H9 (cell line): ENCODE results near the gene PCDHGB7. TPM values are rescaled to one million over a fixed set of nuclear protein-coding genes. Genes with fewer than 3 reads are reported as not detected.

ENCODE experiments used
- DNase-seq: peaks from one replicate; pipeline ENCODE4 v3.0.0-alpha.2; 2017
- H2AFZ ChIP-seq: one replicate; pipeline ENCODE4 v1.6.1; 2013; ENCODE audit warnings: mild to moderate bottlenecking, low read length, control low read depth, moderate library complexity
- H2AK5ac ChIP-seq: 2 replicates; pipeline ENCODE4 v1.6.1; 2013; ENCODE audit warnings: low read length, control low read depth, mixed read lengths; ENCODE audit not compliant: insufficient read length
- H2BK120ac ChIP-seq: one replicate; pipeline ENCODE4 v1.6.1; 2013; ENCODE audit warnings: low read depth, mild to moderate bottlenecking, low read length, control low read depth, inconsistent platforms; ENCODE audit not compliant: poor library complexity, severe bottlenecking
- H2BK12ac ChIP-seq: 2 replicates; pipeline ENCODE4 v1.6.1; 2013; ENCODE audit warnings: low read length, control low read depth, mixed read lengths, low read depth; ENCODE audit not compliant: insufficient read length
- H2BK15ac ChIP-seq: 2 replicates; pipeline ENCODE4 v1.6.1; 2013; ENCODE audit warnings: low read depth, low read length, control low read depth
- H2BK20ac ChIP-seq: one replicate; pipeline ENCODE4 v1.6.1; 2013; ENCODE audit warnings: low read depth, mild to moderate bottlenecking, low read length, control low read depth, inconsistent platforms; ENCODE audit not compliant: poor library complexity, severe bottlenecking
- H2BK5ac ChIP-seq: 2 replicates; pipeline ENCODE4 v1.6.1; 2013; ENCODE audit warnings: low read length, control low read depth, mixed read lengths; ENCODE audit not compliant: insufficient read length
- H3K14ac ChIP-seq: 2 replicates; pipeline ENCODE4 v1.6.1; 2013; ENCODE audit warnings: low read length, control low read depth; ENCODE audit not compliant: insufficient read depth
- H3K18ac ChIP-seq: 2 replicates; pipeline ENCODE4 v1.6.1; 2013; ENCODE audit warnings: low read depth, mild to moderate bottlenecking, mixed read lengths, low read length, control low read depth; ENCODE audit not compliant: insufficient read length
- H3K23ac ChIP-seq: 2 replicates; pipeline ENCODE4 v1.6.1; 2013; ENCODE audit warnings: low read length, control low read depth, mixed read lengths, low read depth; ENCODE audit not compliant: insufficient read length
- H3K23me2 ChIP-seq: 2 replicates; pipeline ENCODE4 v1.6.1; 2013; ENCODE audit warnings: low read depth, mild to moderate bottlenecking, mixed read lengths, low read length, control low read depth; ENCODE audit not compliant: insufficient read length, poor library complexity, severe bottlenecking
- H3K27ac ChIP-seq: 2 replicates; pipeline ENCODE4 v1.5.1; 2013; ENCODE audit warnings: low read length, control low read depth, mixed read lengths, low read depth; ENCODE audit not compliant: insufficient read length
- H3K27me3 ChIP-seq: 2 replicates; pipeline ENCODE4 v1.6.1; 2013; ENCODE audit warnings: low read length, control low read depth, inconsistent platforms; ENCODE audit not compliant: insufficient read depth
- H3K4ac ChIP-seq: 2 replicates; pipeline ENCODE4 v1.6.1; 2013; ENCODE audit warnings: low read depth, mild to moderate bottlenecking, control low read depth, inconsistent platforms, low read length, moderate library complexity
- H3K4me1 ChIP-seq: 2 replicates; pipeline ENCODE4 v1.6.1; 2013; ENCODE audit warnings: low read length, control low read depth, inconsistent platforms; ENCODE audit not compliant: insufficient read depth
- H3K4me2 ChIP-seq: 2 replicates; pipeline ENCODE4 v1.6.1; 2013; ENCODE audit warnings: low read length, control low read depth, mixed read lengths; ENCODE audit not compliant: insufficient read length, insufficient read depth
- H3K56ac ChIP-seq: 2 replicates; pipeline ENCODE4 v1.6.1; 2013; ENCODE audit warnings: low read depth, mild to moderate bottlenecking, mixed read lengths, low read length, control low read depth; ENCODE audit not compliant: insufficient read length
- H3K79me1 ChIP-seq: 2 replicates; pipeline ENCODE4 v1.6.1; 2013; ENCODE audit warnings: low read depth, mild to moderate bottlenecking, moderate library complexity, low read length, control low read depth, inconsistent platforms; ENCODE audit not compliant: insufficient read depth, poor library complexity, severe bottlenecking
- H3K79me2 ChIP-seq: 2 replicates; pipeline ENCODE4 v1.6.1; 2013; ENCODE audit warnings: low read length, control low read depth, inconsistent platforms; ENCODE audit not compliant: insufficient read depth
- H3K9ac ChIP-seq: 2 replicates; pipeline ENCODE4 v1.6.1; 2013; ENCODE audit warnings: low read length, control low read depth, mixed read lengths; ENCODE audit not compliant: insufficient read length; ENCODE audit errors: extremely low read depth
- H3K9me3 ChIP-seq: one replicate; pipeline ENCODE4 v1.6.1; 2013; ENCODE audit warnings: low read depth, low read length, inconsistent platforms; ENCODE audit not compliant: control insufficient read depth
- H3T11ph ChIP-seq: one replicate; pipeline ENCODE4 v1.6.1; 2013; ENCODE audit warnings: mild to moderate bottlenecking, low read length, control low read depth, inconsistent platforms
- H4K20me1 ChIP-seq: one replicate; pipeline ENCODE4 v1.6.1; 2013; ENCODE audit not compliant: control insufficient read depth, insufficient read length, insufficient read depth
- H4K5ac ChIP-seq: 2 replicates; pipeline ENCODE4 v1.6.1; 2013; ENCODE audit warnings: low read depth, mild to moderate bottlenecking, mixed read lengths, low read length, control low read depth; ENCODE audit not compliant: insufficient read length
- H4K8ac ChIP-seq: replicated peaks from 2 replicates; pipeline ENCODE4 v1.6.1; 2013; ENCODE audit warnings: low read length, control low read depth, mixed read lengths, low read depth; ENCODE audit not compliant: insufficient read length
- H4K91ac ChIP-seq: 2 replicates; pipeline ENCODE4 v1.6.1; 2013; ENCODE audit warnings: low read depth, mild to moderate bottlenecking, moderate library complexity, mixed read lengths, low read length, control low read depth; ENCODE audit not compliant: insufficient read length
- H3K27ac Mint-ChIP-seq, 3 experiments: 2 replicates in 2 of 3; 3 replicates in 1 of 3; pipeline ENCODE4 v1.8.0; 2020 to 2021; ENCODE audit warnings: mixed read lengths in 3 of 3, mild to moderate bottlenecking in 1 of 3, moderate library complexity in 1 of 3
- H3K27me3 Mint-ChIP-seq: 2 replicates; pipeline ENCODE4 v1.8.0; 2021; ENCODE audit warnings: low read depth, mild to moderate bottlenecking, moderate library complexity, mixed read lengths
- H3K36me3 Mint-ChIP-seq, 3 experiments: 2 replicates in 2 of 3; 3 replicates in 1 of 3; pipeline ENCODE4 v1.8.0; 2020 to 2021; ENCODE audit warnings: low read depth in 3 of 3, mixed read lengths in 3 of 3; ENCODE audit not compliant: insufficient read depth in 1 of 3
- H3K4me1 Mint-ChIP-seq, 2 experiments: 2 replicates each; pipeline ENCODE4 v1.8.0; 2020; ENCODE audit warnings: mixed read lengths in 2 of 2
- H3K4me3 Mint-ChIP-seq, 2 experiments: 2 replicates in 1 of 2; 3 replicates in 1 of 2; pipeline ENCODE4 v1.8.0; 2020 to 2021; ENCODE audit warnings: mild to moderate bottlenecking in 2 of 2, mixed read lengths in 2 of 2, moderate library complexity in 1 of 2
- H3K9me3 Mint-ChIP-seq, 2 experiments: 2 replicates in 1 of 2; 3 replicates in 1 of 2; pipeline ENCODE4 v1.8.0; 2020; ENCODE audit warnings: mild to moderate bottlenecking in 2 of 2, mixed read lengths in 2 of 2, moderate library complexity in 1 of 2
- CTCF ChIP-seq: fragments of 200-600 bp; sonication (generic); conservative IDR thresholded peaks from 3 replicates; pipeline ENCODE4 v1.8.0; 2021; ENCODE audit warnings: antibody characterized with exemption, mild to moderate bottlenecking
- WGBS: extraction: QIAGEN DNeasy Blood & Tissue Kit; methylation state at CpG from one replicate; pipeline ENCODE4 v1.1.7; 2013; ENCODE audit warnings: missing lambda C conversion rate, low lambda C conversion rate, mixed read lengths; ENCODE audit not compliant: insufficient read length; ENCODE audit errors: extremely low coverage; 5-methylcytosine and 5-hydroxymethylcytosine counted together
- total RNA-seq: library from RNA; stranded (reverse); gene quantifications from 2 replicates; pipeline ENCODE4 v1.2.1, GENCODE V29; 2021

PCDHGB7 gene
- total RNA-seq, 1 experiment from 2014 or later, result 7.7 TPM

- no peak within 1 kb of the TSS for H2AFZ ChIP-seq
- no peaks in the 10 kb centered on the region; the same call in 1 of the 2 replicates for H3K27me3 ChIP-seq
- no peak within 1 kb of the TSS for H3K56ac ChIP-seq
- H3K14ac ChIP-seq, result 0 out of 2 replicates have a peak within 1 kb of the TSS, but pooled peaks have one; percentile 26
- no peak within 1 kb of the TSS for H2BK15ac ChIP-seq
- no peak within 1 kb of the TSS for H3K9ac ChIP-seq
- H2AK5ac ChIP-seq, result no peak within 1 kb of the TSS
- no peak within 1 kb of the TSS for H3K23ac ChIP-seq
- H4K20me1 ChIP-seq, result no peaks in the 10 kb centered on the region
- no peak within 1 kb of the TSS for H4K8ac ChIP-seq
- no peak within 1 kb of the TSS for H3K18ac ChIP-seq
- H3K9me3 ChIP-seq, result no peaks in the 10 kb centered on the region
- H2BK12ac ChIP-seq, result no peak within 1 kb of the TSS
- H3K4ac ChIP-seq, result no peak within 1 kb of the TSS
- WGBS, result no CpG with 5 or more reads among the region's 31 CpGs
- H3K4me3 Mint-ChIP-seq, result peak within 1 kb of the TSS; percentile 83 to 87
- peak within 1 kb of the TSS; percentile 29 for H3K4me2 ChIP-seq
- no peak within 1 kb of the TSS for H4K5ac ChIP-seq
- H3K23me2 ChIP-seq, result peaks cover 8% of the 10 kb centered on the region
- peak; percentile 89 for TF ChIP-seq CTCF
- no peak within 1 kb of the TSS for H2BK20ac ChIP-seq
- peaks cover 36 to 47% of the 10 kb centered on the region in 2 experiments for H3K9me3 Mint-ChIP-seq
- peaks cover 16 to 23% of the 10 kb centered on the region in 2 experiments for H3K4me1 Mint-ChIP-seq
- no peaks in the 10 kb centered on the region for H3K79me2 ChIP-seq
- no peak within 1 kb of the TSS for H3T11ph ChIP-seq
- H4K91ac ChIP-seq, result no peak within 1 kb of the TSS
- peaks cover 29 to 55% (median 36%) of the 10 kb centered on the region in 3 experiments for H3K36me3 Mint-ChIP-seq
- H3K79me1 ChIP-seq, result no peaks in the 10 kb centered on the region
- peaks cover 28% of the 10 kb centered on the region for H3K27me3 Mint-ChIP-seq
- no peak within 1 kb of the TSS for H2BK5ac ChIP-seq
- peak; percentile 73 for DNase-seq
- peak within 1 kb of the TSS in 1 of 3 experiments; percentile 93; a peak in 2 of 7 replicates for H3K27ac Mint-ChIP-seq
- no peak within 1 kb of the TSS for H3K27ac ChIP-seq
- no peaks in the 10 kb centered on the region for H3K4me1 ChIP-seq
- H2BK120ac ChIP-seq, result no peak within 1 kb of the TSS
These were observed 4.5 kb upstream of the PCDHGB7 start, which contains the start of gene PCDHGA10 for GRCh38 chr5:141412854-141413539. TSS of gene PCDHGA10 (plus strand) at chr5:141412987. CDS start at chr5:141413176, 189 bp downstream.
